GM21390 (cell line): ENCODE measurements around the gene ETHE1.
"Not testable (repeated sequence)": the region's sequence is repeated elsewhere in the genome, so short reads cannot be mapped to it uniquely, and the experiment has no call there.

Source experiments
- ATAC-seq: cut with Tn5 transposase; IDR thresholded peaks from one replicate; pipeline ENCODE4 v1.9.1; 2021; ENCODE audit not compliant: unreplicated experiment

The ETHE1 gene

DNA sequence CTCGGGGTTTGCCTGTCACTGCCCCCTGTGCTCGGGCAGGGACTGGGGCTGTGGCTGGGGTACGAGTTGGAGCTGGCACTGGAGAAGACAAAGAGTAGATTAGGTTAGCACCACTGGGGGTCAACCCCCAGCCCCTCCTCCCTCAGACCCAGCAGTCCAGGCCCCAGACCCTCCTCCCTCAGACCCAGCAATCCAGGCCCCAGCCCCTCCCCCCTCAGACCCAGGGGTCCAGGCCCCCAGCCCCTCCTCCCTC is 25.1 kb upstream of the ETHE1 start:
- no peak for ATAC-seq

GRCh38 chr19:43551399-43552197 is 24.6 kb upstream of the ETHE1 start:
- ATAC-seq: no peak

GRCh38 chr19:43548706-43549105 is 21.7 kb upstream of the ETHE1 start:
- ATAC-seq: no peak

DNA sequence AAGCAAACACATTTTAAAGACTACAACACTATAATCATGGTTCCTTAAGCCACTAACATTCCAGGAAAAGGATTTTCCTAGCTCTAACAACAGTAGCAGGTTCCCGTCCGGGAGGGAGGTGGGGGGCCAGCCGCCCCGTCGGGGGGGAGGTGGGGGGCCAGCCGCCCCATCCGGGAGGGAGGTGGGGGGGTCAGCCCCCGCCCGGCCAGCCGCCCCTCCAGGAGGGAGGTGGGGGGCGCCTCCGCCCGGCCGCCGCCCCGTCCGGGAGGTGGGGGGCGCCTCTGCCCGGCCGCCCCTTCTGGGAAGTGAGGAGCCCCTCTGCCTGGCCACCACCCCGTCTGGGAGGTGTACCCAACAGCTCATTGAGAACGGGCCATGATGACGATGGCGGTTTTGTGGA is 20.9 kb upstream of the ETHE1 start:
- not testable (repeated sequence) for ATAC-seq

DNA sequence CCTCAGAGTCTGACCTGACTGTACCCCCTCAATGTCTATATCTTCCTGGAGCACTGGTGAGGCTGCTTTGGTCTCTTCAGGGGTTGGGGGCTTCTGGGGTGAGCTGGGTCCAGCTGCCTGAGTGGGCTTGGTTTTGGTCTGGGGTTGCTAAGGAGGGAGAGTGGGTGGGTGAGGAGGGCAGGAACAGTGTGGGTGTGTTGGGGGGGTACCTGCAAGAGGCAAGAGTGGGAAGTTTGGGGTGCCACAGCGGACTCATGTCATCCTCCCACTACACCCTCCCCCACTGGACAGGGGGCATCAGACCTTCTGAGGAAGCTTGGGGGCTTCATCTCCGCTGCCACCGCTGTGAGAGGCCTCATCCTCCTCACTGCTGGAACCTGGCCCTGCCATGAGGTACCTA is 19.6 kb upstream of the ETHE1 start:
- ATAC-seq: no peak

- ATAC-seq: no peak
Observed at GRCh38 chr19:43545981-43546380, 19.0 kb upstream of the ETHE1 start.

GRCh38 chr19:43545276-43545675 is 18.3 kb upstream of the ETHE1 start:
- ATAC-seq: no peak

- no peak for ATAC-seq
Observed at GRCh38 chr19:43544077-43544476, 17.1 kb upstream of the ETHE1 start.

DNA sequence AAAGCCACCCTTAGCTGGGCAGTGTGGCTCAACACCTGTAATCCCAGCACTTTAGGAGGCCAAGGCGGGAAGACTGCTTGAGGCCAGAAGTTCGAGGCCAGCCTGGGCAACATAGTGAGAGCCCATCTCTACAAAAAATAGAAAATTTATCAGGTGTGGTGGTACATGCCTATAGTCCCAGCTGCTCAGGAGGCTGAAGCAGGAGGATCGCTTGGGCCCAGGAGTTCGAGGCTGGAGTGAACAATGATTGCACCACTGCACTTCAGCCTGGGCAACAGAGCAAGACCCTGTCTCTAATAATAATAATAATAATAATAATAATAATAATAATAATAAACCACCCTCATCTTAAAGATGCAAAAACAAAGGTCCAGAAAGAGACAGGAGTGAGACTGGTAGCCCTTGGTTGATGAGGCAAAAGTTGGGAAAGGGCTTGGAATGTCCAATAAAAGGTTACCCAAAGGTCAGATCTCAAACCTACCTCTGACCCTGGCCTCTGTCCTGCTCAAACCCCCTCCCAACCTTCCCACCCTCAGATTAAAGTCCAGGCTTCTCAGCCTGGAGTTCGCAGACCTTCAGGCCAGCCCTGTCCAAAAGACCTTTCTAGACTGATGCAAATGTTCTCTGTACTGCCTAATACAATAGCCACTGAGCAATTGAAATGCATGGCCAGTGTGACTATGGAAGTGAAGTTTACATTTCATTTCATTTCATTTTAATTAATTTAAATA is 15.1 kb upstream of the ETHE1 start:
- no peak for ATAC-seq

GRCh38 chr19:43540381-43540780 is 13.4 kb upstream of the ETHE1 start:
- ATAC-seq: no peak

GRCh38 chr19:43538922-43539321 is 11.9 kb upstream of the ETHE1 start:
- ATAC-seq: no peak

- no peak for ATAC-seq
Observed at GRCh38 chr19:43534816-43535761, 8.1 kb upstream of the ETHE1 start.

DNA sequence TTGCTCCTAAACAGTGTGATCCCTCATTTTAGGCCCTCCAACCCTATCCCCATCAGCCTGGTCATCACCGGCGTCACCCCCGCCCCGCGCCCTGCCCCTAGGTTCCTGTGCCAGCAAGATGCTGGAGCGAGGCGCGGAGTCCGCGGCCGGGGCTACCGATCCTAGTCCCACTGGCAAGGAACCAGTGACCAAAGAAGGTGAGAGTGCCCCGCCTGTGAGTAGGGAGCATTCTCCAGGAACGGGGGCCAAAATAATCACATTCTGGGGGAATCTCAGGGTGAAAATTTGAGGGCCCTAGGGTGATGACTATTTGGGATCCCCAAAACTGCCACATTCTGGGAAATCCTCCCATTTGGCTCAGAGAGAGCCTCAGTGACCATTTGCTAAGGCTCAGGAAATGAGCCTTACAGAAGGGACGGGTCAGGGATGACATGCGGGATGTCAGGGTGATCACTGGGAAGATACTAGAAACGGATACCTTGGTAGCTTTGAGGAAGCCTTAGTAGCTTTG is 7.4 kb upstream of the ETHE1 start:
- no peak for ATAC-seq

GRCh38 chr19:43533546-43534304 is 6.7 kb upstream of the ETHE1 start:
- ATAC-seq: peak; percentile 69

DNA sequence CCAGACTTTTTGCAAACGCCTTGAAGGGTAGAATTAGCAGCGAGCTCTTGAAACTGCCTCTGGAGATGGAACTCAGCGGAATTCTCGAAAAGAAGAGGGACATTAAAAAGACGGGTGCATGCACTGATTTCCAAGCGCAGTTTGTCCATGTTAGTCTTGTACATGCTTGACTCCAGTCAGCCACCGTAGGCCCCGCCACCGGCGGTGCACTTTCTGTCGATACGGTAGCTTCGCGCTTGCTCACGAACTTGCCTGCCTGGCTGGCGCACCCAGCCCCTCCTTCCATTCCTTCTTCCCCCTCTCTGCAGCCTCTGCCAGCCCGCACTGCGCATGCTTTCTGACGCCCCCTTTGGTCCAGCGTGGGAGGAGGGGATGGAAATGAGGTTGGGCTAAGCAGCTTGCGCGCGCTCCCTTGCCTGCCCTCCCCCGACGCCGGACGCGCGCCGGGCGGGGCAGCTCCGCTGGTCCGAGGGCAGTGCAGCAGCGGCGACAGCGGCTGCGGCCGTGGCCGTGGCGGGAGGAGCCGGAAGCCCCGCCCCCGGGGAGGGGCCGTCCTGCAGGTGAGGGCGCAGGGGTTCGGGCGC is 6.1 kb upstream of the ETHE1 start, which contains the start of gene ZNF575:
ZNF575 (plus strand) TSS at position 227 of the 584 bp plus-strand sequence. CDS start 1,235 bp downstream, outside the sequence.
- peak; percentile 46 for ATAC-seq

DNA sequence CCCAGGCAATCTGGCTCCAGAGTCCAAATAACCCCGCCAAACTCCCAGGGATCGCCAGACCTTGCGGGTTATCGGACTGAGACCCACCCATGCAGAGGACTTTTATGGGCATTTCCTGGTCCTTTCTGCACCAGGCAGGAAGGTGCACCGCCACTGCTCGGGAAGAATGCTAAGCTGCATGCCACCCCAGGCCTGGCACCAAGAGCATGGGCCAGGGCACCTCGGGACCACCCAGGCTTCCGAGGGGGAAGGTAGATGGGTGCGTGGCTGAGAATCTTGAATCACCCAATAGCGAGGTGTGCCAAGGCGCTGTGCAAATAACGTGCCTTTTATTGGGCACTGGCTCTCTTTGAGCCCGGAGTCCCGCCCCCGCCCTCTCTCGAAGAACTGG is 5.6 kb upstream of the ETHE1 start:
- ATAC-seq: no peak

DNA sequence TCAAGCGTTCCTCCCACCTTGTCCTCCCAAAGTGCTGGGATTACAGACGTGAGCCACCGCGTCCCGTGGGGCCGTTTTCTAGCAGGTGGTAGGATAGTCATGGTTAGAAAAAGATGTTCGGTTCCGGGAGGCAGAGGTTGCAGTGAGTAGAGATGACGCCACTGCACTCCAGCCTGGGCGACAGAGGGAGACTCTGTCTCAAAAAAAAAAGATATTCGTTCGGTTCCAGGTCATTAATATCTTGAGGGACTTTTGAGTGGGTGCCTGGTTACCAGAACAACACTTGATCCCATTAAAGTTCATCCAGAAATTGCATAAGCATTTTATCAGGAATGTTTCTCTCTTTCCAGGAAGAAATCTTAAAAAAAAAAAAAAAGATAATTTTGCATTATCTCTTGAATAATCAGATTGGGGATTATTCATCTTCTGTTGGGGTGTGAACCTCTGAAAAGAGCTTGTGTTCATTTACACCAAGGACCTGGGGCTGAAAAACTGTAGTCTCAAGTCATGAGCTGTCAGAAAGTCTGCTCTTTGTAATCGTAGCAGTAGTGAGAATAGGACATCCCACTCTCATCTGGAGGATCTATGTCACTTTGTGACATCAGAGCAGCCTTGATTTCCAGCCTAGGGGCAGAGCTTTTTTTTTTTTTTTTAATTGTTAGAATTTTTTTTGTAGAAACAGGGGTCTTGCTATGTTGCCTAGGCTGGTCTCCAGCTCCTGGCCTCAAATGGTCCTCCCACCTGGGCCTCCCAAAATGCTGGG is 1.0 kb upstream of the ETHE1 start:
- no peak for ATAC-seq

DNA sequence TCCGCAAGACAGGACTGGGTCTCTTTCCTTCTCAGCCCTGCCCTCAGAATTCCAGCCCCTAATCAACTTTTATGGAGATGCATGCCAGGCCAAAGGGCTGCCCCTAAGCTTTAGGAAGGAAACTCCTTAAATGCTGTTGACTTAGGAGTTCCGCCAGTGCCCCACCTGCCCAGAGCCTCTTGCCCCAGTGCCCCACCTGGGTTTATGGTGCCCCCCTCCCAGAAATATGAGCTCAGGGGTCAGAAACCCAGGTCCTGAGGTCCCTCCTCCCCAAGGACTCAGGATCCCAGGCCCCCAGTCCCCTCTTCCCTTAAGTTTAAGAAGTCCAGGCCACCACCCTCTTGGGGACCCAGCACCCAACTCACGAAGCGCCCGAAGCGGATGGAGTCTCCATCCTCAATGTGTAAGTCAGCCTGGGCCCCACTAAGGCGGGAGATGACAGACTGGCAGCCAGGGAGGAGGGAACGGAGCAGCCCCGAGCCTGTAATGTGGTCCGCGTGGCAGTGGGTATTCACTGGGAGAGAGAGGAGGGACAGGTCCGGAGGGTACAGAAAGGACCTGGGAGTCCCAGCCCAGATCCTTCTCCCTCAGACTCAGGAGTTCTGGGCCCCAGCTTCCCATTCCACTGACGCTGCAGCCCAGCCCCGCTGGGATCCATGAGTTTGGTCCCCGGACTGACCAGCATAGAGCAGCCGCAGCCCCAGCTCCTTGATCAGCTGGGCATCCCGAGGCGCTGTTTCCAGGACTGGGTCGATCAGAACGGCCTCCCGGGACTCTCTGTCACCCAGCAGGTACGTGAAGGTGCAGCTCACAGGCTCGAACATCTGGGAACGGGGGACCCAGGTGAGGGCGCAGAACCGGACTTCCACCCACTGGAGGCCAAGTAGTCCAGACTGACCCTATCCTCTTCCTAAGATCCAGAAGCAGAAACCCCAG is 897 bp downstream of the ETHE1 start:
- ATAC-seq: no peak
